ENCODE results near the gene RPS15A.
"Not testable (repeated sequence)": the region's sequence is repeated elsewhere in the genome, so short reads cannot be mapped to it uniquely, and the experiment has no call there.

DNA sequence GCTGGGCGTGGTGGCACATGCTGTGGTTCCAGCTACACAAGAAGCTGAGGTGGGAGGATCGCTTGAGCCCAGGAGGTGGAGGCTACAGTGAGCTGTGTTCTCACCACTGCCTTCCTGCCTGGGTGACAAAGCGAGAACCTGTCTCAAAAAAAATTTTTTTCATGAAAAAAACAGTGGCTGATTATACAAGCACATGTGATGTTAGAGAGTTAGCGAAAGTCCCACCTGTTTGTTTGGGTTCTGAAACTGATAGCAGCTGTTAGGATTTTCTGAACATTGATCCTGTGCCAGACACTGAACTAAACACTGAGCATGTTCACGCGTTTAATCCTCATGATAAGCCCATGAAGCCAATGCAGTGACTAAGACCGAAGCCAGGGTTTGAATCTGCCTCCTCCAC is 22.9 kb downstream of the RPS15A start:
- not testable (repeated sequence) for TF ChIP-seq POLR2A, CTCF (IDR thresholded peaks at IDR 0.05)

All from right lobe of liver (tissue), 4 donors.